Neural cell (in vitro differentiated cells): ENCODE measurements around the gene NSF.

Experiments
- EP300 ChIP-seq: fragments of 450-650 bp; conservative IDR thresholded peaks from 2 replicates; pipeline ENCODE4 v1.6.1; 2014; ENCODE audit warnings: antibody characterized with exemption, mild to moderate bottlenecking, moderate library complexity; ENCODE audit not compliant: poor library complexity, severe bottlenecking
- EZH2 ChIP-seq: fragments of 200-600, 300-800 bp; shearing (Covaris generic), sonication (generic); IDR thresholded peaks from 2 replicates; pipeline ENCODE4 v1.6.1; 2014; ENCODE audit warnings: antibody characterized with exemption, low read length, borderline replicate concordance, mild to moderate bottlenecking; ENCODE audit not compliant: insufficient read depth, poor library complexity, severe bottlenecking
- MXI1 ChIP-seq: fragments of 450-650 bp; conservative IDR thresholded peaks from 2 replicates; pipeline ENCODE4 v1.6.1; 2014; ENCODE audit warnings: antibody characterized with exemption, mild to moderate bottlenecking; ENCODE audit not compliant: poor library complexity, severe bottlenecking
- POLR2AphosphoS5 ChIP-seq: IDR thresholded peaks from 2 replicates; pipeline ENCODE4 v1.6.1; 2012
- RAD21 ChIP-seq: fragments of 450-650 bp; conservative IDR thresholded peaks from 2 replicates; pipeline ENCODE4 v1.6.1; 2014; ENCODE audit warnings: antibody characterized with exemption, mild to moderate bottlenecking, moderate library complexity
- REST ChIP-seq: IDR thresholded peaks from 2 replicates; pipeline ENCODE4 v1.6.1; 2012; ENCODE audit warnings: borderline replicate concordance
- SMC3 ChIP-seq: fragments of 450-650 bp; conservative IDR thresholded peaks from 2 replicates; pipeline ENCODE4 v1.6.1; 2014; ENCODE audit warnings: antibody characterized with exemption, mild to moderate bottlenecking, moderate library complexity; ENCODE audit not compliant: poor library complexity
- TF ChIP-seq, protein P1 (sequence below): fragments of 450-650 bp; IDR thresholded peaks from 2 replicates; pipeline ENCODE4 v1.5.1; 2014; ENCODE audit warnings: antibody characterized with exemption, mild to moderate bottlenecking, moderate library complexity; ENCODE audit not compliant: poor library complexity, severe bottlenecking

DNA sequence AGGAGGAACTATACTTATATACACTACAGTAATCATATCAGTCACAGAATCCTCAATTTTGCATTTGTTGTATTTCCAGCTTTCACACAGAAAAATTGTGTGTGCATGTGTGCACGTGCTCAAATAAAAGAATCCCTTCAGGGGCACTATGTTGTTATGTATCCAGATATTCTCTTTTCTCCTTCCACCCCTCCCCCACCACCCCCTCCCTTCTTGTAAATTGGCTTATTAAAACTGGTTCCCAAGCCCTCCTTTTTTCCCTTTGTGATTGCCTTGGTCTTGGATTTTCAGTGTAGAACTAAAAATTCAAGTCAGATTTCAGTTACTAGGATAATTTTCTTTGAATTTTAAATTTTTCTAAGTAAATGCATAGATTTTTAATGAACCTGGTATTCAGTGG lies 141.7 kb downstream of the NSF start:
- TF ChIP-seq, protein P1, sequence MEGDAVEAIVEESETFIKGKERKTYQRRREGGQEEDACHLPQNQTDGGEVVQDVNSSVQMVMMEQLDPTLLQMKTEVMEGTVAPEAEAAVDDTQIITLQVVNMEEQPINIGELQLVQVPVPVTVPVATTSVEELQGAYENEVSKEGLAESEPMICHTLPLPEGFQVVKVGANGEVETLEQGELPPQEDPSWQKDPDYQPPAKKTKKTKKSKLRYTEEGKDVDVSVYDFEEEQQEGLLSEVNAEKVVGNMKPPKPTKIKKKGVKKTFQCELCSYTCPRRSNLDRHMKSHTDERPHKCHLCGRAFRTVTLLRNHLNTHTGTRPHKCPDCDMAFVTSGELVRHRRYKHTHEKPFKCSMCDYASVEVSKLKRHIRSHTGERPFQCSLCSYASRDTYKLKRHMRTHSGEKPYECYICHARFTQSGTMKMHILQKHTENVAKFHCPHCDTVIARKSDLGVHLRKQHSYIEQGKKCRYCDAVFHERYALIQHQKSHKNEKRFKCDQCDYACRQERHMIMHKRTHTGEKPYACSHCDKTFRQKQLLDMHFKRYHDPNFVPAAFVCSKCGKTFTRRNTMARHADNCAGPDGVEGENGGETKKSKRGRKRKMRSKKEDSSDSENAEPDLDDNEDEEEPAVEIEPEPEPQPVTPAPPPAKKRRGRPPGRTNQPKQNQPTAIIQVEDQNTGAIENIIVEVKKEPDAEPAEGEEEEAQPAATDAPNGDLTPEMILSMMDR = no peak
- TF ChIP-seq POLR2AphosphoS5 (no peak), EZH2 (no peak), RAD21 (no peak), EP300 (no peak), SMC3 (no peak), MXI1 (no peak), REST (no peak)
